Measurements from ENCODE around the gene ZRANB2.

Gene ZRANB2, protein sequence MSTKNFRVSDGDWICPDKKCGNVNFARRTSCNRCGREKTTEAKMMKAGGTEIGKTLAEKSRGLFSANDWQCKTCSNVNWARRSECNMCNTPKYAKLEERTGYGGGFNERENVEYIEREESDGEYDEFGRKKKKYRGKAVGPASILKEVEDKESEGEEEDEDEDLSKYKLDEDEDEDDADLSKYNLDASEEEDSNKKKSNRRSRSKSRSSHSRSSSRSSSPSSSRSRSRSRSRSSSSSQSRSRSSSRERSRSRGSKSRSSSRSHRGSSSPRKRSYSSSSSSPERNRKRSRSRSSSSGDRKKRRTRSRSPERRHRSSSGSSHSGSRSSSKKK

DNA sequence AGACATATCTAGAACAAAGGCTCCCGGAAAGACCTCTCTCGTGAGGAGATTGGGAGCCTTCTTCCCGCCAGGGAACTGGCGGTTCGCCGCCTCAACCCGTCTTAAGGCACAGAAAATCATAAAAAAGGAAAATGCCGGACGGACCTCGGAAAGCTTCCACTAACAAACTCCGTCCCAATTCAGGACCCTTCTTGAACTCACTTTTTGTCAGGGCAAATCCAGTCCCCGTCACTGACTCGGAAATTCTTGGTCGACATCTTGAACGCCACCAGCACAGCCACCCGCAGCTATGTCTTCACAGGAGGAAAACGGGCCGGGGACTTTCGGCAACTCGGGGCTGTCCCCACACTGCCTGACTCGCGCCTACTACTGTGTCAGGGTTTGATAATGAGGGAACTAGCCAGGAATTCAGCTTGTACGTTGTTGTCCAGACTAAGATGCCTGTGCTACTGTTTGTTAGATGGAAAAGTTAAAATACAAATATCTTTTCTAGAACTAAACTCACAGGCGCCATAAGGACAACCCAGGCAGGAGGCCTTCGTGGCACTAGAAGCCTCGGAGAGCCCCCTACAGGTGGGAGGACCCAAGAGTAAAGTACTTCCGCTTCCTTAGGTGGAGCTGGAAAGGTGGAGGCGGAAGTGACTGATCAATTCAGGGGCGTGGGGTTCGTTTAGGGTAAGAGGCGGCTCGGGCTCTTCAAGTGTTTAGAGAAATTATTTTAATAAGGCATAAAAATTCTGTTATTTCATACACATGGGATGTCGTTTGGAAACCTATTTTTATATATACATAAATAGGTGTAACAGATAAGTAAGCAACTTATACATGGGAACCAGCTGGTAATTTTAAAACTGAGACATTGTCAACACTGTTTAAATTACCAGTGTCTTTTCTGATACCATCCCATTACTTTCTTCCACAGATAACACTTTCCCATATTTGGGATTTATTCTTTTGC is at the start of gene ZRANB2:
TSS of gene ZRANB2 (minus strand) at position 297 of the 958 bp plus-strand sequence. CDS start at position 257, 40 bp downstream.
- peak; percentile 95 for DNase-seq

DNA sequence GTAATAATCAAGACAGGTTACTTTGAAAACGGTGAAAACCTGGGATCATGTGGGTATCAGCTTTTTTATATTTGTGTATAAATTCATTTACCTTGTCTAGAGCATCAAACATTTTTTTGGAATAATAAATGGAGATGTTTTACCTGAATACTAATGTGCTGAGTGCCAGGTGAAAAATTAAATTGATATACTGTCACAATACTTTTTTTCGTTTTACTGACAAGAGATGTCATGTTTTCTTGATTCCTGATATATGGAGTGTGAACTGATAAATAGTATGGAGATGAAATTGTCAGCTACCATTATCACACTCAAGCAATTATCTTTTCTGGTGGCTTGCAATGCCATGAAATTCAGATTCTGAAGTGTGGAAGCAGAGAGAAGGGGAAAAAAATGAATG is 47.2 kb upstream of the ZRANB2 start:
- no peak for DNase-seq

DNA sequence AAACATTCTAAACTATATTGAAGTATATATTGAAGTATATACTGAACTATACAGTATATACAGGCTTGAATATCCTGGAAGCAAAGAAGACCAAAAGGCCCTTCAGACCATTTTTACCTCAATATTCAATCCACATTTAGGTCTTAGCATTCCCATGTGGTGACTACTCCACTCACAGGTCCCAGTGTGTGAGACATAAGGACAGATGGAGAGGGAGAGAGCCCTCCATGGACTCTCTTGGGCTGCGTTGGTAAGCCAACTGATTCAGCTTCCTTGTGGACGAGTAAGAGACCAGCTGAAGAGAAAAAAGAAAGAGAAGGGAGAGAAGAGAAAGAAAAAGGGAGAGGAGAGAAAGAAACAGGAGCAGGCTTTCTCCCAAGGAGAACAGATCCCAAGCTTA is 37.3 kb upstream of the ZRANB2 start:
- no peak for DNase-seq

DNA sequence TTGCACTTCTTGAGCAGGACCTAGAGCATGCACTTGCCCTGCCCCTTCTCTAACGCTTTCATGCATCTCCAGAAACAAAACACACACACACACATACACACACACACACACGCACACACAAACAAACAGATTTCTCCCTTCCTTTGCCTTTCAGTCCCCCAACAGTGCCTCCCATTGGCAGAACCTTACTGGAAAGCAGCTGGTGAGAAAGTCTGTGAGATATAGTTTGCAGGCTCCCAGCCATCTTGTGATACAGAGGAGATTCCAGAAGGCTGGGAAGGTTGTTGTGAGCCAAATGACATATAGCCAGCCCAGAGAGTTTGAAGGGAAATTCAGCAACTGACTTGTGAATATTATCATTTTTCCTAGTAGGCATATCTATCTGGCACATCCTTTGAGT is 35.9 kb upstream of the ZRANB2 start:
- DNase-seq = no peak

DNA sequence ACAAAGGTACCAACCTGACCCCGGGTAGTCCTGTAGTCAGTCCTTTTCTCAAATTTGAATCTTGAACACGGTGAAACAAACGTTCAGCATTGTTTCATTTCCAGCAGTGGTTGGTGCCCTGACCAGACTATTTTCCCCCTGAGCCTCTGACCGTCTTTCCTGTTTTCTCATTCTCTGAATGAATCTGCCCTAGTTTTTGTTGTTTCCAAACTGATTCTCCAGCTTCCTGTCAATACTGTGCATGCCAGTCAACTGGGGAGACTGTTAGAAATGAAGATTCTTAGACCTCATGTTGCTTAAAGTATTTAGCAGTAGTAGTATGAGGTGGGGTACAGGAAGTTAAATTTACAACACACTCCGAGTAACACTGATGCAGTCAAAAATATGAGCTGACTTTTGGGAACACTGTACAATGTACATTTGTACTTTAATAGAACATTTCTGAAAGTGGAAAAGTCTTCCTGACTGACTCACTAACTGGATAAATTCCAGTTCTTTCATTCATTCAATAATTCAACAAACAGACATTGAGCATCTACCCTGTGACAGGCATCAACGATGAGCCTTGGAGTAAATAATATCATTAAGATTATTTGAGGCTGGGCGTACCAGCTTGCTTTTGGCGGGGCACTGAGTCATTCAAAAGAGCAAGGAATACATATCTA is 26.0 kb upstream of the ZRANB2 start:
- no peak for DNase-seq

DNA sequence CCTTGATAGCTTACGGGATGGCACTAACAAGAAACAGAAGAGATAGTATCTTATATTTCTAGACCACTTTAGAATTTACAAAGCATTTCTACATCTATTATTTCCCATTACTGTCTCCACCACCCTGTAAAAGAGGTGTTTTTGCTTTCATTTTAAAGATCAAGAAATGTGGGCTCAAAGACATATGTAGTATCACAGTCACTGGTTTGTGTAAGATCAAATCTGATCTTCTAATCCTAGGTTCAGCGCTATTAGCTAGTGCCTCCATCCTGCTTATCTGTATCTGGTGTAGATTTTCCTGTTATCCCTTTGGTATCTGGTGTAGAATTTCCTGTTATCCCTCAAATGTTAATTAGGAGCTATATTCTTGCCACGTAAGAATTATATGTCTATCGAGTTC is 23.6 kb upstream of the ZRANB2 start:
- no peak for DNase-seq

DNA sequence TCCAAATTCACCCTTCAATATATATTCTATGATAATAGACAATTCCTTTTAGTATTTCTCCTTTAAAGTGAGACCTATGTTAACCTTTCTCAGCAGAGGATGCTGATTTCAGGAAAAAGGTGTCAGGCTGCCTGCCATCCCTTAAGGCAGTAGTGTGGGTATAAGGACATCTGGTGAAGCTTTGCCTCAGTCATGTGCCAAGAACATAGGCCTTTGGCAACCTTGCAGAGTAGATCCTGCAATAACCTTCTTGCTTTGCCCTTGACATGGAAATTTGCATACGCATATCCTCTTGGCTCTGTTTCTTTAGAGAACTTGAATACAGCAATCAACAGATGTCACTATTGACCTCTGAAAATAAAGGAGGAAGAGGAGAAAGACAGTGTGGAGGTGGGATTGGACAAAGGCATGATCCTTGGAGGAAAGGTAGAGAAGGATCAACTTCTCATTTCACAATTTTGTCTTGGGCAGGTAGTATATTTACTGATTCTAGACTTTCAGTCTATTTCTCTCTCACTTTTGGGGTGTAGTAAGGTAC is 21.1 kb upstream of the ZRANB2 start:
- no peak for DNase-seq

DNA sequence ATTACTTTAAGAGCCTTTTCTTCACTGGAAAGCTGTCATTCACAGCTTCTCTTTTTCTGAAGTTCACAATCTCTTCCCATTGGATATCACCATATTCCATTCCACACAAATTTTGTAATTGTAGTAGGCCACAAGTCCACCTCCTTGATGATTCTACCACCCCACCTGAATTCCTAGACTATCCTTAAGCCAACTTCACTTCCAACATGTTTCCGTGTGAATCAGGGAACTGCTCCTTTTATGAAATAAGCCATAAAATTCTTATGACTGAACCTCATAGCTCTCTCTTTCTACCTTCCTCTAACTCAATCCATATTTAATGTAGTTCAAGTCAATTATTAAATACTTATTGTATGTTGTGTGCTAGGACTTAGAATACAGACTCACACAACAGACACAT is 16.6 kb upstream of the ZRANB2 start:
- DNase-seq = no peak

DNA sequence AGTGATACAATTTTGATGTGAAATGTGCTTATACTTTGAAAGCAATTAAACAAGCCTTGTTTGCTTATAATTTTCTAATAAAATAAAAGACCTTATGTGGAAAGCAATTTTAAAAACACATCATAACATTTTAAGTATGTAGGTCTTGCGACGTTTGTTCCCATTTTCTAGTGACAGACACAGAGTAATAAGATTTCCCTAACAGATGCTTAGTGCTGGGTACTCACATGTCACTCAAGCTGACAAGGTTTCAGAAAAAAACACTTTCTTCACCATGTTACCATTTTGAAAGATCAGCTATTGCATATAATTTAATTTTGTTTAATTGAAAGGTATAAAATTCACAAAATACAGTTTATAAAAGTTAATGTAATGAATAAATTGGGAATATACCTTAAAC is 14.1 kb upstream of the ZRANB2 start:
- DNase-seq = no peak

DNA sequence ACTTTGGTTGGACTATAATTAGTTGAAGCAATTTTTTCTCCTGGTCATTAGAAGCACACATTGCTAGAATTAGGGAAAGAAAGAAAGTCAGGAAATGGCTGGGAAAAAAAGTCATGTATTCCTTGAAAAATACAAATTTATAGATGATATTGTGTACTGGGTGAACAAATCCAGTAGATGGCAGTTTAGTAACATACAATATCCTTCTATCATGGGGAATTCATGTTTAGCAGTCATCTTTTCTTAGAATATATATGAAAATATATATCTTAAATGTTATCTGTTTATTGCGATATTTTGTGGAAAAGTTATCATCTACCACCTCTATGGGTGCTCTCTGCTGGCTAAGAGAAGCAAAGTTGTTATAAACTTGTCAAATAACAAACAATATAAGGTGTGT is 13.1 kb upstream of the ZRANB2 start:
- no peak for DNase-seq

DNA sequence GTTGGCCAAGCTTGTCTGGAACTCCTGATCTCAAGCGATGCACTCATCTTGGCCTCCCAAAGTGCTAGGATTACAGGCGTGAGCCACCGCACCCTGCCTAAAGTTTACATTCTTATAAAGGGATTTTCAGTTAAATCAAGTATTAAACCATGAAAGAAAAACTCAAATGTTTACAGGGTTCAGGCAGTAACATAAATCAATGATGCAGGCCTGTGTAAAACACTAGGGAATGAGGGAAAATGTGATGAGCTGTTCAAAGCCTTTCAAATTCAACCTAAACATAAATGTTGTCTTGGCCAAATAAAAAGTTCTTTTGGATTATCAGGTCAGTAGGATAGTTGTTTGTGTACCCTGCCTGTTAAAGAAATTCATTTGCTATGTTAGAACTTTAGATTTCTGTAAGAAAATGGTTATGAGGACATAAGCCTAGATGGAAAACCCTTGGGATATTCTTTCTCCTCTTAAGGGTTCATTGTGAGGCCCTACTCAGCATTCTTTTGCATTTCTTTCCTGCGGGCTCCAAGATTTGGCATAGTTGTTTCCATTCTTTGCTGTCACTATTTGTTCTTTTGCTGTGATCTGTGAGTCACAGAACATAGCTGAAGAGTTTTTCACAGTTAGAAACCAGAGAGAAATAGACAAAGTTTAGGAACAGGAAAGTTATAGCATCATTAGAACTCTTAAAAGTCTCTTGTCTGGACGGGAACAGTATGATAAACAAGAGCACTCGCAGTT is 8.9 kb upstream of the ZRANB2 start:
- DNase-seq = no peak

DNA sequence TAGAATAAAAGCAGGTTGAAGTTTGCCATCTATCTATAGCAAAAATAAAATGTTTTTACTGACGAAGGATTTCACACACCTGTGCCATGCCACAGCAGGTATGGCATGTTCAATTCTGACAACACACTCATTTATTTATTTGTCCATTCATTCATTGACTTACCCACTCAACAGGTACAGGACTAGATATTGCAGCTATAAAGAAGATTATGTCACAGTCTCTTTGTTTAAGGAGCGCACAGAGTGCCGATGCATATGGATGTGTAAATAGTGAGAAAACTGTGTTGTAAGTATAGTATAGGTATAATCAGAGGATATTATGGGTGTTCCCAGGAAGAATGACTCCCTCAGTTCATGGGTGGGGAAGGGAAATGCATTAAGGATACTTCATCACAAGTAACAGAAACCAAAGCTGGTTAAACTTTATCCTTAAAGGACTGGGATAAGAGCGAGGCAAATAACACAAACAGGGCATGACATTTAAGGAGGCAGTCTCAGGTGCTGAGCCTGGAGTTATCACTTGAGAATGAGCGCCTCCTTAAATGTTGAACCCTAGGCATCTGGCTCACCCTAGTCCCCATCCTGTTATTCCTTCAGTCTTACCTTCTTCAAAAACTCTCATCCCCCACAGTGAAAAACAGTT is 7.9 kb upstream of the ZRANB2 start:
- no peak for DNase-seq

DNA sequence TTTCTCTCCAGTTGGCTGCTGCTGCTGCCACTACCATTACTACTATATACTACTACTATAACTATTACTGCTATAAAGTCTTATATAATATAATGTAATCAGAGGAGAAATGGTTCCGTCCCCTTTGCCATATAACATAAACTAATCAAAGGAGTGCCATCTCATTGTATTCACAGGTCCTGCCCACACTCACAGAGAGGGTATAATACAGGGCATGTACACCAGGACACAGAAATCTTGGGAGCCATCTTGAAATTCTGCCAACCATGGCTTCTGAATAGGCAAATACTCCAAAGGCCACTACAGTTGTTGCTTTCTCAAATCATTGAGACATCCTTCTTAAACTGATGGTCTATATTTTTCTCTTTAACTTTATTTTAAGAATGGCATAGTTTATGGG is 6.9 kb upstream of the ZRANB2 start:
- DNase-seq = no peak

DNA sequence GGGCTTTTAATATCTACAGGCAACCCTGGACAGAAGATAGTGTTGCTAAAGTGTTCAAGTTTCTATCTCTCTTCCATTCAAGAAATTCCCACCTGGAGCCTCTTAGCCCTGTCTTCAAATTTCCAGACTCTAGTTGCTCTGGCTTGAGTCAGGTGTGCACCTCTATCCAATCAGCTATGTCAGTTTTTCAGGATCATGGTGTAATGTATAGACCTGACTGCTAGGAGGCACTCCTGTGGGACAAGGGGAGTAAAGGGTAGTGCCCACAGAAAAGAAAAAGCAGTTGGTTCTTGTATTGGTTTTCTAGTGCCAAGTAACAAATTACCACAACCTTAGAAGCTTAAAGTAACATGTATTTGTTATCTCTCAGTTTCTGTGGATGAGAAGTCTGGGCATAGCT is 6.2 kb upstream of the ZRANB2 start:
- no peak for DNase-seq

DNA sequence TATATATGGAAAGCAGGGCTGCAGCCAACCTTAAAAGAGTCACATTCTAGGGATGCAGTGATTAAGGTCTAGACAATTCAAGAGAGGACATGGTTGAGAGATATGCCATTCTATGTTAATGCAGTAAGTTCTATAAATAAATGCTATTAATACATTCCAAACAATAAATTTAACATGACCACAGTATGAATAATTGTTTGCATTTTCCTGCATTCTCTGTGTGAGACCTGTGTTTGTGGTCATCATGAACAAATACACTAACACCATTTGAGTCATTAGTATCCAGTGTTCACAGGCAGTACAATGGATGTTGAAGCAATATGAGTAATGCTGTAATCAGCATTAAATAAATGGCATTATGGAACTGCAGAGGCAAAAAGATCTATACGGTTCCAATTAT is 5.5 kb upstream of the ZRANB2 start:
- DNase-seq = no peak

DNA sequence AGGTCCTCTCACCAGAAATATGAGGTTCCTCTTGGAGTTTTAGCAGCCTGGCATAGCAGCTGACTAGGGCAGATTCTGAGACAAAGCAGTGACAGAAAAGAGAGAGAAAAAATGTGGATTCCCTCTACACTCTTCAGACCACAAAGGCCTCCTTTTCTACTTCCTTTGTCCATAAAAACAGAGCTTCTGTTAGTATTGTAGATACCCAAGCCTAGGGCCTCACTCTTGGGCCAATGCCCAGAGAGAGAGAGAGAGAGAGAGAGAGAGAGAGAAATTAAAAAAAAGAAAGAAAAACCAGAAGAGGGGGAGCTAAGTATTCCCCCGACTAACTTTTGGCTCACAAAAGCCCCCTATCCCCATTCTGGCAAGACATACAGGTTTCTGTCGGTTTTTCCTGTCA is 2.4 kb upstream of the ZRANB2 start:
- DNase-seq = no peak

DNA sequence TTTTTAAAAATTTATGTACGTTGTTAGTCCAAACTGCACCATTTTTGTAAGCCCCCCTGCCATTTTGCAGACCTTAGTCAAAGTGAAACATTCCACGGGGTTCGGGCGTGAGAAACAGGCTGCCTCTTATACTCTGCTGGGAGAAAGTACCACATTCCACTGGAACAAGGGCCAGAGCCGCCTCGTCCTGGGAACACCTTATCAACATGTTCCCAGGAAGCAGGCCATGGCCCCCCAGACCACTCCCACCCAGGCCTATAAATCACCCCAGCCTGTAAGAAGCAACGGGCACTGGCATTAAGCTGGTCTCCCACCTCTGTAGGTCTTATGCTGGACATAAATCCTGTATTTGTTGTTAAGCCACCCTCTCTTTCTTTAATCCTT is 854 bp upstream of the ZRANB2 start:
- DNase-seq = no peak

DNA sequence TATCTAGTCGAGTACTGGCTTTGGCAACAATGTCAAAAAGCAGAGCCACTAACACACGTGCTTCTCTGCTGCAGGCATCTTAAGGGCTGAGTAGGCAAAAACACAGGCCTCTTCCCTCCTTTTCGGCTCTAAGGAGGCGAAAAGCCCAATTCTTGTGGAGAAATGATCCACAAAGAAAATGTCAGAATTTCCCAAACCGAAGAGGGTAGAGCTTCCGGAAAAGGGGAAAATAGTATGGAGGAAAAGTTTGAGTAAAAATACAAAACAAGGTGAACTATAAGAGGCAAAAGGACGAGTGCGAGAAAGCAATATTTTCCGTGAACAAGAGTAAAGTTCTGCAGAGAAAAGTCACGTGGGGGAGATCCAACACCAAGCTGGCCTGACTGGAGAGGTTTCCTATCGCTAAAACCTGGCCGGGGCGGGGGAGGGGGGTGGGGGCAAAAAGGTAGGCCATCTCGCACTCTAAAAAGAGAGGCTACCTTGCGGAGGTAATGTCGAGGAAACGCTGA is 551 bp downstream of the ZRANB2 start:
- peak; percentile 21 for DNase-seq

DNA sequence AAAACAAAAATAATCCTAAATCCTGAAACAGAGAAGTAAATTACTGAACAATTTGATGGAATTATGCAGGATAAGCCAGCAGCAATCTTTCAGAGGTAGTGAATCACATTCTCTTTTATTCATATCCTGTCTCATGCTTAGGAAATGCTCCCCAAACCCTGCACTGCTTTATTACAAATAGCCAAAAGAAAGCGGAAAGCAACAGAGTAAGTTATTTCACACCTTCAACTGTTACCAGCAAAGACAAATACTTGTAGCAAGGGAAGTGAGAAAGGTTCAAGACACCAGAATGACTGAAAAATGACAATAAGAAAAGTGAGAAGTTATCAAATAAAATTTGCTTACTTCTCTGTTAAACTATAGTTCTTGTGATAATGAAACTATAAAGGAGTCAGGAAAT is 6.2 kb downstream of the ZRANB2 start:
- DNase-seq = peak; percentile 31

DNA sequence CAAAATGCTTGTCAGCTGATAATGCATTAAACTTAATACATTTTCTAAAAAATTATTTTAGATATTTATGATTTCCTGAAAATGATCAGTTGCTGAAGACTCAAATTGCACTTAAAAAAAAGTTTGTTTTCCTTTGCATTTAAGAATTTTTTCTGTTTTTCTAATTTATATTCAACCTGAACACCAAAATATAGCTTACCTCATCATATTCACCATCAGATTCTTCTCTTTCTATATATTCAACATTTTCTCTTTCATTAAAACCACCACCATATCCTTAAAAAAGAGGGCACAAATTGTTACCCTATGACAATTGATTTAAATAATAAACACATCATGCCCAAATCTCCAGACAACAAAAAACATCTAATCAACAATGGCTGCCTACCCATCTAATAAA is 8.6 kb downstream of the ZRANB2 start:
- no peak for DNase-seq

DNA sequence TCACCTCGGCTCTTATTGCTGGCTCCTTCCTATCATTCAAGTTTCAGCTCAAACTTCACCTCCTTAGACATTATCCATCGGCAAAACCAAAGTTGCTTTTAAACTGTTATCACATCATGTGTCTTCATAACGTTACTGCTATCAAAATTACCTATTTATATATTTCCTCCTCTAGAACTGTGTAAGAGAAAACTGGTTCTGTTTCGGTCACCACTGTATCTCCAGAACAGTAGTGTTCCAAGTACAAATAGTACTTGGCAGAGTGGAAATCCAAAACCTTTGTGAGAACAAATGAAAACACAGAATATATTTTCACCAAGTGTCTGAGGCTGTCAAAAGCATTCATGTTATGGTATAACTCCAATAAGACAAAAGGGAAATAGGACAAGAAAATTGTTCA is 9.1 kb downstream of the ZRANB2 start:
- no peak for DNase-seq
